ENCODE measurements around the gene KIF2B. TPM values are rescaled to one million over a fixed set of nuclear protein-coding genes. Genes with fewer than 3 reads are reported as not detected.

The KIF2B gene
- total and polyA plus RNA-seq, 9 of the 15 experiments (the other 6 are each of a cell fraction or from before 2014, with no cell fraction given) = not detected

DNA sequence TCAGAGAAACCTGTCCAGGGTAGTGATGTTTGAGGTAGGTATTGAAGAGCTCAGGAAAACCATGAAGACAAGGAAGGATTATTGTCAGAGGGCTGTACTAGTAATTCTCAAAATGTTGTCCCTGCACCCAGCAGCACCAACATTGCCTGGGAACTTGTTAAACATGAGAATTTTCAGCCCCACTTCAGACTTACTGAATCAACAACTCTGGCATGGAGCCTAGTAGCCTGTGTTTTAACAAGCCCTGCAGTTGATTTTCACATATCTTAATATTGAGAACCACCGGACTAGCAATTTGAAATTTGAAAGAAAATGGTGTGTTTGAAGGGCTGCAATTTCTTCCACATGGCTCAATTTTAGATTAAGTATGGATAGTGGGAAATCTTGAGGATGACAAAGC is 2.8 kb upstream of the KIF2B start:
- no peak for TF ChIP-seq ZFX (CRISPR knock-in tag; IDR thresholded peaks at IDR 0.05)
- no peak for TF ChIP-seq ZNF830 (CRISPR knock-in tag; IDR thresholded peaks at IDR 0.05)
- TF ChIP-seq FOXA3 (CRISPR knock-in tag; conservative IDR thresholded peaks at IDR 0.05 in 1 of 2, IDR thresholded peaks at IDR 0.05 in 1 of 2) = no peak
- no peak for TF ChIP-seq PHB2 (IDR thresholded peaks at IDR 0.05; ENCODE audit: low read depth)
- no peak for TF ChIP-seq ZSCAN32 (CRISPR knock-in tag; IDR thresholded peaks at IDR 0.05)
- no peak for TF ChIP-seq RBM15 (IDR thresholded peaks at IDR 0.05; ENCODE audit: insufficient read depth, low read length)
- no peak for TF ChIP-seq NFIC (IDR thresholded peaks at IDR 0.05)
- TF ChIP-seq SMAD2 (IDR thresholded peaks at IDR 0.05; ENCODE audit: low read depth, low read length) = no peak
- H3K27me3 ChIP-seq (ENCODE audit: control insufficient read depth in 2 of 2, insufficient read depth in 2 of 2, low read length in 2 of 2) = no peaks in the 10 kb centered on the region
- ChIA-PET CTCF (ENCODE audit: low intra/inter-chr PET ratio) (no interaction called here), POLR2A (no interaction called here)
- in situ Hi-C loops (cut with MboI) = no loop called here
- no peak overlapping the region for H2AFZ ChIP-seq (ENCODE audit: low read depth, low read length)
- no peak overlapping the region for H3K27ac ChIP-seq (ENCODE audit: extremely low read depth, low read depth, low read length)
- H3K79me2 ChIP-seq (ENCODE audit: control insufficient read depth, insufficient read depth, low read length) = no peaks in the 10 kb centered on the region
- FAIRE-seq (no peak), DNase-seq (ENCODE audit: extremely low read depth in 1 of 4, low spot score in 3 of 4) (no peak), ATAC-seq (no peak)
- H4K20me1 ChIP-seq (replicated peaks; ENCODE audit: control insufficient read depth, insufficient read depth, low read length) = no peaks in the 10 kb centered on the region
- BruUV-seq (replicated peaks) = no TSS peak
- H3K4me1 ChIP-seq (replicated peaks in 1 of 2; ENCODE audit: control insufficient read depth in 2 of 2, insufficient read depth in 2 of 2, low read length in 2 of 2) = no peaks in the 10 kb centered on the region
- no peak overlapping the region for H3K4me2 ChIP-seq (ENCODE audit: insufficient read depth, low read length)
- no peaks in the 10 kb centered on the region; the same call in 1 of the 2 replicates for H3K9me3 ChIP-seq (replicated peaks; ENCODE audit: control insufficient read depth, insufficient read depth, low read depth, low read length)
- WGBS (ENCODE audit: insufficient coverage, low coverage, missing lambda C conversion rate) = 63% methylated on average over 1 of the region's 1 CpG
- H3K9ac ChIP-seq (ENCODE audit: insufficient read depth in 1 of 2, low read depth in 2 of 2, low read length in 2 of 2) = no peak overlapping the region
- intact Hi-C loops (cut with micrococcal nuclease) = loop anchor here (10.0 kb wide), 1 partner anchor 185 kb away; no protein-coding TSS in a partner anchor
- H3K4me3 ChIP-seq = no peak overlapping the region
- no peaks in the 10 kb centered on the region for H3K36me3 ChIP-seq (ENCODE audit: control insufficient read depth, insufficient read depth, low read length)
- H3K9me1 ChIP-seq (ENCODE audit: control insufficient read depth, insufficient read depth, low read length) = no peaks in the 10 kb centered on the region

Data from K562 (cell line).